ENCODE data around the gene ADAP1.
"Not testable (repeated sequence)": the region's sequence is repeated elsewhere in the genome, so short reads cannot be mapped to it uniquely, and the experiment has no call there.

ADAP1 gene

GRCh38 chr7:875476-876076 lies 78.9 kb downstream of the ADAP1 start:
- no peak overlapping the region for H3K4me3 ChIP-seq (ENCODE audit: low read length)
- no peaks in the 10 kb centered on the region for H3K9me3 ChIP-seq (ENCODE audit: low read length)
- peaks cover 20% of the 10 kb centered on the region for H3K36me3 ChIP-seq (ENCODE audit: insufficient read depth, low read length)
- H3K4me1 ChIP-seq (ENCODE audit: insufficient read depth, low read length) = peaks cover 16% of the 10 kb centered on the region
- H3K27me3 ChIP-seq (ENCODE audit: insufficient read depth, low read length) = no peaks in the 10 kb centered on the region
- no peak overlapping the region for H2AFZ ChIP-seq (ENCODE audit: low read depth, low read length)

DNA sequence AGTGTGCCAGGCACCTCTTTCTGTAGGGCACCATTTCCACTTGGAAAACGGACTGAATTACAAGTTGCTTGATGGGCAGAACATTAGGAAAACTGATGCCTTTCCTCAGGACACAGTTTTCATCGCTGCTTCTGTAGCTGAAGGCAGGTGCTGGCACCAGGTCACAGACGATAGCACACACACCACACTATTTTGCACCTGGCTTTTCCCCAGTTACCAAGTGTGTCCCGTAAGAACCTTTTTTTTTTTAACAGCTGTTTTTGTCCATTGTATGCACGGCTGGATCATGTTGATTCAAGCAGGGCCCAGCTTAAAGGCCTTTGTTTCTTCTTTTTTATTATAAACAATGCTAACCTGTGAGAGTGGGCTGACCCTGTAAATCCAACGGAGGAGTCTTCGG lies 79.4 kb downstream of the ADAP1 start:
- Histone ChIP-seq H3K4me1 (ENCODE audit: insufficient read depth, low read length) (peaks cover 16% of the 10 kb centered on the region), H3K9me3 (ENCODE audit: low read length) (no peaks in the 10 kb centered on the region), H3K4me3 (ENCODE audit: low read length) (no peak overlapping the region), H3K27me3 (ENCODE audit: insufficient read depth, low read length) (no peaks in the 10 kb centered on the region), H3K36me3 (ENCODE audit: insufficient read depth, low read length) (peaks cover 23% of the 10 kb centered on the region), H2AFZ (ENCODE audit: low read depth, low read length) (no peak overlapping the region)

- Histone ChIP-seq H3K4me3 (ENCODE audit: low read length) (no peak overlapping the region), H2AFZ (ENCODE audit: low read depth, low read length) (no peak overlapping the region), H3K36me3 (ENCODE audit: insufficient read depth, low read length) (peaks cover 28% of the 10 kb centered on the region), H3K4me1 (ENCODE audit: insufficient read depth, low read length) (peaks cover 16% of the 10 kb centered on the region), H3K27me3 (ENCODE audit: insufficient read depth, low read length) (no peaks in the 10 kb centered on the region), H3K9me3 (ENCODE audit: low read length) (peaks cover 2% of the 10 kb centered on the region)
These were observed 80.3 kb downstream of the ADAP1 start for GRCh38 chr7:874031-874749.

GRCh38 chr7:873367-874002 lies 81.0 kb downstream of the ADAP1 start:
- no peak overlapping the region for H3K4me3 ChIP-seq (ENCODE audit: low read length)
- H3K36me3 ChIP-seq (ENCODE audit: insufficient read depth, low read length) = peaks cover 32% of the 10 kb centered on the region

GRCh38 chr7:872685-873084 lies 81.8 kb downstream of the ADAP1 start:
- H2AFZ ChIP-seq (ENCODE audit: low read depth, low read length); H3K4me3 ChIP-seq (ENCODE audit: low read length); H3K9me3 ChIP-seq (ENCODE audit: low read length); H3K27me3 ChIP-seq (ENCODE audit: insufficient read depth, low read length): not testable (repeated sequence)
- Histone ChIP-seq H3K4me1 (ENCODE audit: insufficient read depth, low read length) (peaks cover 10% of the 10 kb centered on the region), H3K36me3 (ENCODE audit: insufficient read depth, low read length) (peaks cover 38% of the 10 kb centered on the region)

More at GRCh38 chr7:873367-874002, 81.0 kb downstream of the ADAP1 start:
- H2AFZ ChIP-seq (ENCODE audit: low read depth, low read length) = no peak overlapping the region
- H3K9me3 ChIP-seq (ENCODE audit: low read length) = peaks cover 2% of the 10 kb centered on the region
- peaks cover 16% of the 10 kb centered on the region for H3K4me1 ChIP-seq (ENCODE audit: insufficient read depth, low read length)
- H3K27me3 ChIP-seq (ENCODE audit: insufficient read depth, low read length) = no peaks in the 10 kb centered on the region

GRCh38 chr7:871900-872537 lies 82.5 kb downstream of the ADAP1 start:
- Histone ChIP-seq H2AFZ (ENCODE audit: low read depth, low read length) (no peak overlapping the region), H3K4me3 (ENCODE audit: low read length) (no peak overlapping the region), H3K27me3 (ENCODE audit: insufficient read depth, low read length) (no peaks in the 10 kb centered on the region), H3K9me3 (ENCODE audit: low read length) (peaks cover 2% of the 10 kb centered on the region), H3K4me1 (ENCODE audit: insufficient read depth, low read length) (peaks cover 10% of the 10 kb centered on the region), H3K36me3 (ENCODE audit: insufficient read depth, low read length) (peaks cover 43% of the 10 kb centered on the region)

- H3K4me1 ChIP-seq (ENCODE audit: insufficient read depth, low read length) = peaks cover 9% of the 10 kb centered on the region
- peaks cover 56% of the 10 kb centered on the region for H3K36me3 ChIP-seq (ENCODE audit: insufficient read depth, low read length)
- no peak overlapping the region for H2AFZ ChIP-seq (ENCODE audit: low read depth, low read length)
- no peaks in the 10 kb centered on the region for H3K27me3 ChIP-seq (ENCODE audit: insufficient read depth, low read length)
- H3K4me3 ChIP-seq (ENCODE audit: low read length) = no peak overlapping the region
- peaks cover 2% of the 10 kb centered on the region for H3K9me3 ChIP-seq (ENCODE audit: low read length)
These were observed 85.1 kb downstream of the ADAP1 start for GRCh38 chr7:869348-869747.

GRCh38 chr7:868189-868486 lies 86.3 kb downstream of the ADAP1 start:
- Histone ChIP-seq H3K9me3 (ENCODE audit: low read length) (peaks cover 2% of the 10 kb centered on the region), H3K36me3 (ENCODE audit: insufficient read depth, low read length) (peaks cover 59% of the 10 kb centered on the region), H2AFZ (ENCODE audit: low read depth, low read length) (no peak overlapping the region), H3K4me1 (ENCODE audit: insufficient read depth, low read length) (no peaks in the 10 kb centered on the region), H3K4me3 (ENCODE audit: low read length) (no peak overlapping the region), H3K27me3 (ENCODE audit: insufficient read depth, low read length) (no peaks in the 10 kb centered on the region)

DNA sequence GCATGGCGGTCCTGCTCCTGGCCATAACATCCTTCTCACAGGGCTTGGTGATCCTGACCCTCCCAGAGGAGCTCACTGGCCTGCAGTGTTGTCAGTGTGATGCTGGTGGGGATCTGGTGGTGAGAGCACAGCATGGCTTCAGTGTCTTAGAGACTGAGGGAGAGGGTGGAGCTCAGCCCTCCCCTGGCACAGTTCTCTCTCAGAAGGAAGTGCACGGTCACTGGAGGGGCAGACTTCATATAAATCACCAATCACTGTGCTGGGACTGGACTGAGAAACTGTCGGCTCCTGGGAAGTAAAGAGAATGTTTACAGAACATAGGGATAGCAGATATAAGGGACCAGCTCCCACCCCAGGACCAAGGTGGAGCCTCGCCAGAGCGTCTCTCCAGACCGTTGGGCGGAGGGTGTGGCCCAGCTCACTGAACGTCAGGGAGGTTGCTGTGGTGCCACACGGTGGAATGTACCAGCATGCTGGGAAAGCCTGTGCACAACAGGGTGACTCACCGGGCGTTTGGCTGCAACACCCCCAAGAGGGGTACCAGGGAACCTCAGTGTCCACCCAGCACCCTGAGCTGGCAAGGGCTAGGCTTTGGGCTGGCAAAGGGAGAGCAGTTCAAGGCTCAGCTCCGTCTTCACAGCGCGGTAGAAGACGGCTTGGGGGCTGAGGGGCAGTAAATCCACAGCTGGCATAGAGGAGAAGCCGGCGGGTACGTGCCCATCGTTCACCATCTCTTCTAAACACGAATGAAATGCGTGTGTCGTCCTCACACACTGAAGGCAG lies 86.9 kb downstream of the ADAP1 start:
- Histone ChIP-seq H3K27me3 (ENCODE audit: insufficient read depth, low read length) (no peaks in the 10 kb centered on the region), H3K4me3 (ENCODE audit: low read length) (no peak overlapping the region), H3K36me3 (ENCODE audit: insufficient read depth, low read length) (peaks cover 60% of the 10 kb centered on the region), H2AFZ (ENCODE audit: low read depth, low read length) (no peak overlapping the region), H3K9me3 (ENCODE audit: low read length) (peaks cover 2% of the 10 kb centered on the region), H3K4me1 (ENCODE audit: insufficient read depth, low read length) (no peaks in the 10 kb centered on the region)

DNA sequence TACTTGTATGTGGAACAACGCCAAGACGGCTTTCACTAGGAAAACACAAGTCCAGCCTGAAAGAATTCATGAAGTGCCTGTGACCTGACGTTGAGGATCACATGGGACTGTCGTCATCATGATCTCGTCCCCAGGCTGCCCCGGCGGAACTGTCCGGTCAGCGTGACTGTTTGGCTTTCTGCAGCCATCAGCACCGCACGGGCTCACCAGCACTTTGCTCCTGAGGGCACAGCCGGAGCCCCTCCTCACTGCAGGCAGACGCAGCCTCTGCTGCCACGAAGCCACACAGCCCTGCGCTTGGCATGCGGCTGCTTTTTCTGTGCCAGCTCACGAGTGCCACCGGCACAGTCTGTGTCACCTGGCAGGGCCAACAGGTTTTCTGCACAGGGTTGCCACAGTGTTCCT lies 87.5 kb downstream of the ADAP1 start:
- H3K9me3 ChIP-seq (ENCODE audit: low read length) = peaks cover 4% of the 10 kb centered on the region
- peaks cover 60% of the 10 kb centered on the region for H3K36me3 ChIP-seq (ENCODE audit: insufficient read depth, low read length)
- no peaks in the 10 kb centered on the region for H3K4me1 ChIP-seq (ENCODE audit: insufficient read depth, low read length)
- H3K4me3 ChIP-seq (ENCODE audit: low read length) = no peak overlapping the region
- no peaks in the 10 kb centered on the region for H3K27me3 ChIP-seq (ENCODE audit: insufficient read depth, low read length)
- no peak overlapping the region for H2AFZ ChIP-seq (ENCODE audit: low read depth, low read length)

- H2AFZ ChIP-seq (ENCODE audit: low read depth, low read length) = no peak overlapping the region
- H3K27me3 ChIP-seq (ENCODE audit: insufficient read depth, low read length) = no peaks in the 10 kb centered on the region
- H3K4me3 ChIP-seq (ENCODE audit: low read length) = no peak overlapping the region
- peaks cover 7% of the 10 kb centered on the region for H3K9me3 ChIP-seq (ENCODE audit: low read length)
- H3K4me1 ChIP-seq (ENCODE audit: insufficient read depth, low read length) = no peaks in the 10 kb centered on the region
- H3K36me3 ChIP-seq (ENCODE audit: insufficient read depth, low read length) = peaks cover 65% of the 10 kb centered on the region
These were observed 88.6 kb downstream of the ADAP1 start for GRCh38 chr7:865921-866320.

DNA sequence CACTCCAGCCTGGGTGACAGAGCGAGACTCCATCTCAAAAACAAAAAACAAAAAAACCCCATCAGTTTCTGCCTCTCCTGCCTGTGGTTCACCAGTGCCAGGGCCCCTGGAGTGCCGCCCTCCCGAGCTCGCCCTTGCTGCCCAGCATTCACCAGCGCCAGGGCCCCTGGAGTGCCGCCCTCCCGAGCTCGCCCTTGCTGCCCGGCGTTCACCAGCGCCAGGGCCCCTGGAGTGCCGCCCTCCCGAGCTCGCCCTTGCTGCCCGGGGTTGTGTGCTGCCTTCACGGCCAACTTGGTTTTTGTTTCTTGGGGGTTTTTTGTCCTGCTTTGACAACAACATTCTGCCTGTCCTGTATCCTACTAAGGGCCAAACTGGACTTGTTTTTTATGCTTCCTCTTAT lies 91.4 kb downstream of the ADAP1 start:
- Histone ChIP-seq H3K4me1 (ENCODE audit: insufficient read depth, low read length) (no peaks in the 10 kb centered on the region), H2AFZ (ENCODE audit: low read depth, low read length) (no peak overlapping the region), H3K4me3 (ENCODE audit: low read length) (no peak overlapping the region), H3K9me3 (ENCODE audit: low read length) (peaks cover 6% of the 10 kb centered on the region), H3K36me3 (ENCODE audit: insufficient read depth, low read length) (peaks cover 72% of the 10 kb centered on the region), H3K27me3 (ENCODE audit: insufficient read depth, low read length) (no peaks in the 10 kb centered on the region)

GRCh38 chr7:862157-862556 lies 92.3 kb downstream of the ADAP1 start:
- Histone ChIP-seq H3K4me3 (ENCODE audit: low read length) (no peak overlapping the region), H3K9me3 (ENCODE audit: low read length) (peaks cover 6% of the 10 kb centered on the region), H3K36me3 (ENCODE audit: insufficient read depth, low read length) (peaks cover 69% of the 10 kb centered on the region)

More at GRCh38 chr7:862157-862556, 92.3 kb downstream of the ADAP1 start:
- no peaks in the 10 kb centered on the region for H3K4me1 ChIP-seq (ENCODE audit: insufficient read depth, low read length)
- no peaks in the 10 kb centered on the region for H3K27me3 ChIP-seq (ENCODE audit: insufficient read depth, low read length)
- H2AFZ ChIP-seq (ENCODE audit: low read depth, low read length) = no peak overlapping the region

Data from neuron (in vitro differentiated cells).